NCI-H524 (cell line): ENCODE results near the gene PARVA.

Experiments
- DNase-seq, 2 experiments: peaks; one replicate each; lab custom pipeline; 2025; lab: John Stamatoyannopoulos, UW

Gene PARVA

GRCh38 chr11:12376259-12377081, 901 bp upstream of the PARVA start:
- no peak for DNase-seq

GRCh38 chr11:12377824-12378593, 638 bp downstream of the PARVA start:
- DNase-seq, result peak; percentile 15 to 54

GRCh38 chr11:12380565-12381325, 3.4 kb downstream of the PARVA start:
- DNase-seq, result no peak

- DNase-seq, result no peak
These were observed 4.5 kb downstream of the PARVA start for GRCh38 chr11:12381875-12382274.

- DNase-seq, result no peak
These were observed 5.1 kb downstream of the PARVA start for GRCh38 chr11:12382451-12382850.

- DNase-seq, result no peak
These were observed 8.9 kb downstream of the PARVA start for GRCh38 chr11:12386309-12386708.

- no peak for DNase-seq
These were observed 9.4 kb downstream of the PARVA start for GRCh38 chr11:12386745-12387144.

- DNase-seq, result no peak
These were observed 10.8 kb downstream of the PARVA start for GRCh38 chr11:12388173-12388572.

- DNase-seq, result no peak
These were observed 11.7 kb downstream of the PARVA start for GRCh38 chr11:12388939-12389670.

- DNase-seq, result no peak
These were observed 12.6 kb downstream of the PARVA start for GRCh38 chr11:12389676-12390657.

GRCh38 chr11:12390687-12391110, 13.3 kb downstream of the PARVA start:
- DNase-seq, result peak; percentile 32 to 74

- DNase-seq, result no peak
These were observed 15.3 kb downstream of the PARVA start for GRCh38 chr11:12392672-12393071.

GRCh38 chr11:12393691-12394090, 16.3 kb downstream of the PARVA start:
- no peak for DNase-seq

- no peak for DNase-seq
These were observed 17.2 kb downstream of the PARVA start for GRCh38 chr11:12394601-12395000.

GRCh38 chr11:12395333-12395732, 18.0 kb downstream of the PARVA start:
- no peak for DNase-seq

- DNase-seq, result no peak
These were observed 20.6 kb downstream of the PARVA start for GRCh38 chr11:12397931-12398334.

- DNase-seq, result no peak
These were observed 22.0 kb downstream of the PARVA start for GRCh38 chr11:12399355-12399754.

- DNase-seq, result peak in 1 of 2 experiments; percentile 16
These were observed 24.7 kb downstream of the PARVA start for GRCh38 chr11:12402025-12402424.

GRCh38 chr11:12402691-12403120, 25.3 kb downstream of the PARVA start:
- DNase-seq, result no peak
